GM19239 (cell line): ENCODE measurements around the gene PBX2.
"Not testable (repeated sequence)": the region's sequence is repeated elsewhere in the genome, so short reads cannot be mapped to it uniquely, and the experiment has no call there.

ENCODE experiments used
- DNase-seq: peaks from one replicate; pipeline ENCODE4 v3.0.0; 2011; ENCODE audit warnings: low spot score; ENCODE audit not compliant: insufficient read length
- FAIRE-seq: peaks from 2 replicates; lab custom pipeline; 2011; peaks lifted over from hg19 to GRCh38; lab: Jason Lieb, UNC

The PBX2 gene

GRCh38 chr6:32203426-32204267, 13.6 kb upstream of the PBX2 start:
- DNase-seq (no peak), FAIRE-seq (no peak)

DNA sequence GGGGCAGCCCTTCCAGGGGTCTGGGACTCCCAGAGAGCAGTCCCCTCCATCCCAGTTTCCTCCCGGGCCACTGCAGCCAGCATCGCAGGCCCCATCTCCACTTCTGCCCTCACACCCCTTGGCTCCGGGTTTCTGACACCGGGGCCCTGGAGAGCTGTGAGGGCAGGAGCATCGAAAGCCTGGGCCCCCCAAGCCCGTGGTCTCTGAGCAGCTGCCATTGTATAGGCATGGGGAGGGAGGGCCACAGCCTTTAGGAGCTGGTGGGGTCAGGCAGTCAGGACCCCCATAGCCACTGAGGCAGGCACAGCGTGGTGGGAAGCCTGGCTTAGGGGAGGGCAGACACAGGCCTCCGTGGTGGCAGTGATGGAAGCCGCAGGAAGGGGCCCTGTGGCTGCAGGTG, 12.2 kb upstream of the PBX2 start:
- DNase-seq: no peak
- FAIRE-seq: no peak

DNA sequence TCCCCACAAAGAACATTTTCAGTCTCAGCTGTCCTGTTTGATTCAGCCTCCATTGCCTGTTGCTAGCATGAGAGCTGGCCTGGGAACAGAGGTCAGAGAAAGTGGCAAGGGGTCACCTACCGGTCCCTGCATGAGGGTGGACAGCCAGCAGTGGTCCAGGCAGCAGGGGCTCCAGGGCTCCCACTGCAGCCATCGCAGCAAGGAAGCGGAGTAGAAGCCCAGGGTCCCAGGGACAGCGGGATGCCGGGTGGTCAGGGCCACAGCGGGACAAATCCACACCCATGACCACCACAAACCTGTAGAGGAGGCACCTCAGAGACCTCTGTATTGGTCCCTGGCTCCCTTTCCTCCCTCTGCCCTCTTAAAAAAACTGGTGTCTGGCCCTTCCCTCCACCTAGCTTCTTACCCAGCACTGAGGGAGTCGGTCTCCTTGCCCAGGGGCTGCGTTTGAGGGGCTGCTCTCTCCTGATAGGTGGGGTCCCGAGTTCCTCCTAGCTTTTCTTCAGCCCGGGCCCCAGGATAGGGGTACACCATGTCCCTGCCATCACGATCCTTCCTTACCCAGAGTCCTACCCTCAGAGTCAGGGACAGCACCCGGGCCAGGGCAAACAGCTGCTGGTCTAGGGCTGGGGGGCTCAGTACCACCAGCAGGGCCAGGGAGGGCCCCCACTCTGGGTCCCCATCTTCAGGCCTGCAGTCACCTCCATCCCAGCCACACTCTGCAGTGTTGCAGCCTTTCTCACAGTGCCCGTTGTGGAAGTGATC, 10.9 kb upstream of the PBX2 start:
- FAIRE-seq (no peak), DNase-seq (no peak)

DNA sequence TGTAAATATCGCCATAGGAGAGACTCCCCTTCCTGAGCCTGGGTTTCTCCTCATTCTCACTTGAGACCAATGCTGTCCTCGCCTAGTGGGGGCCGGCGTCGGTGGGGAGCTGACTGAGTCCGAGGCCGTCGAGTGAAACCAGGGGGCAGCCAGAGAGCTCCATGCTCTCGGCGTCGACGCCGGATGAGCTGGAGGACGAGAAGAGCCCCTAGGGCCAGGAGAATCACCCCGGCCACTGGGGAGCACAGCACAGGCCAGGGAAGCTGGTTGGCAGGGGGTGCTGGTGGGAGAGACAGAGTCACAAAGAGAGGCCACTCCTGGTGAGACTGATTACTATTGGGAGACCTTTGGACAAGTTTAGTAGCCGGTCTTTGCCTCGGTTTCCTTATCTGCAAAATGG, 8.9 kb upstream of the PBX2 start:
- no peak for FAIRE-seq
- DNase-seq: no peak

- no peak for FAIRE-seq
Observed at GRCh38 chr6:32198345-32198696, 8.3 kb upstream of the PBX2 start.

GRCh38 chr6:32196682-32197616, 6.9 kb upstream of the PBX2 start:
- no peak for FAIRE-seq
- no peak for DNase-seq

More at GRCh38 chr6:32198345-32198696, 8.3 kb upstream of the PBX2 start:
- DNase-seq: no peak

- peak; percentile 83 for FAIRE-seq
- DNase-seq: peak; percentile 56
Observed at GRCh38 chr6:32195902-32196681, 6.1 kb upstream of the PBX2 start.

DNA sequence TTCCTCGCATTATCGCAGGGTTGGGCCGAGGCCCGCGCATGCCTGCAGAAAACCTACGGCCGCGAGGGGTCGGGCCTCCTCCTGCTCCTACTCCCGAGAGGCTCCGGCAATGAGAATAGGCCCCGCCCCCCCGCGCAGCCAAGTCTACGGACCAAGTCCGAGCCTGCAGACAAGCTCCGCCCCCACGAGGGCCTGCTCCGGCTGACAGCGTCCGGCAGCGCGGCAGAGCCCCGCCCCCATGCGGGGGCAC, 5.6 kb upstream of the PBX2 start:
- FAIRE-seq: peak; percentile 93
- DNase-seq: peak; percentile 81

DNA sequence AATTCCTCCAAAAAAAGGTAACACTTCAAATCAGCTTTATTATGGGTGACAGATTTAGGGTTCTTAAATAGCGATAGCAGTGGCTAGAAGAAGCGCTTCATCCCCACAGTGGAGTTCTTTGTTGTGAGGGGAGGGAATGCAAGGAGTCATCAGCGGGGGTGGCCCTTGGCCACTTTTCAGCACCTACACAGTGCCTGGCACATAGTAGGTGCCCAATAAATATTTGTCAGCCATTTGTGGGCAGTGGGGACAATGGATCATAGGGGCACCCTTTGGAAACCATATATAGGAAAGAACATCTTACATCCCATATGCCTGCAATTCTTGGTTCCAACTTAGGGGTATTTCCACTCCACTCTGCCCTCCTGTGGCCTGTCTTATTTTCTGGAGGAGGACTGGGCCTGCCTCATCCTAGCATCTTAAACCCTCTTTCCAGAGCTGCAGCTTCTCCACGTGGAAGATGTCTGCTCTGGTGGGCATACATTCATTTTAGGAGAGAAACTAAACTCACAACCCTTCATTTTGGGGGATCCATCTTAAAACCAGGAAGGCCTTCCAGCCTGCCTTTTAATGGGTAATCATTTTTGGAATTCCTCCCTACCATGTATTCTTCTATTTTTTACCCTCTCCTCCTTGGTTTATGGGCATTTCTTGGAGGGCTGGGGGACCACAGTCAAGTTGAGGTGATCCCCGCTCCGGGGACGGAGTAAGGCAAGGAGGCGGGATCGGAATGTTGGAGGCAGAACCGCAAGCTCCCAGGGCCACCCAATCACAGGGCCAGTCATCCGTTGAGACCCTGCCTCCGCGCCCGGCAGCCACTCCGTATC, 5.0 kb upstream of the PBX2 start:
- DNase-seq (no peak), FAIRE-seq (peak; percentile 68)

GRCh38 chr6:32194388-32194787, 4.4 kb upstream of the PBX2 start:
- DNase-seq (no peak), FAIRE-seq (no peak)

DNA sequence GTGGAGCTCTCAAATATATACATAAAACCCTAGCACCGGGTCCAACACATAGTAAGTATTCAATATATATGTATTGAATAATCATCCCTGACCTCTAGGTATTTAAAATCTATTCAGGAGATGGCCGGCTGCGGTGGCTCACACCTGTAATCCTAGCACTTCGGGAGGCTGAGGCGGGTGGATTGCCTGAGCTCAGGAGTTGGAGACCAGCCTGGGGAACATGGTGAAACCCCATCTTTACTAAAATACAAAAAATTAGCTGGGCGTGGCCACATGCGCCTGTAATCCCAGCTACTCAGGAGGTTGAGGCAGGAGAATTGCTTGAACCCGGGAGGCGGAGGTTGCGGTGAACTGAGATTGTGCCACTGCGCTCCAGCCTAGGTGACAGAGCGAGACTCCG, 3.1 kb upstream of the PBX2 start:
- FAIRE-seq, DNase-seq: not testable (repeated sequence)

DNA sequence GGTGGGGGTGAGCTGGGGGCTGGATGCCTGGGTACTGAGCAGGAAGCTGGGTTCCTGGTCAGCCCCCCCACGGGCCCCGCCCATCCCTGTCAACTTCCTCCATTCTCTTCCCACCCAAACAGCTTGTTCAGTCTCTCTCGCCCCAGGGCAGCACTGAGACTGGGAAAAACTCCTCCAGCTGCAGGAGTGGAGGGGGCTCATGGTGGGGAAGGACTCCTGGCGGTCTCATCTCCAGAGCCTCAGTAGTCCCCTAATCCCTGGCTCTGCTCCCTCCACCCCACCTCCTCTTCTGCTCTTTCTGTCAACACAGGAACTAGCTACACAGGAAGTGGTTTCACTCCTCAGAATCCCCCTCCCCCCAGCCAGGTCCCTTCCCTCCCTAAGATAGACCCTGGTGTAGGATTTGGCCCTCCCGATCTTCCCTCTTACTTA, 2.6 kb upstream of the PBX2 start, which contains the start of gene GPSM3:
GPSM3 (minus strand) TSS at position 36 of the 432 bp plus-strand sequence. CDS start 130 bp downstream, outside the sequence.
- FAIRE-seq (peak; percentile 97), DNase-seq (no peak)

DNA sequence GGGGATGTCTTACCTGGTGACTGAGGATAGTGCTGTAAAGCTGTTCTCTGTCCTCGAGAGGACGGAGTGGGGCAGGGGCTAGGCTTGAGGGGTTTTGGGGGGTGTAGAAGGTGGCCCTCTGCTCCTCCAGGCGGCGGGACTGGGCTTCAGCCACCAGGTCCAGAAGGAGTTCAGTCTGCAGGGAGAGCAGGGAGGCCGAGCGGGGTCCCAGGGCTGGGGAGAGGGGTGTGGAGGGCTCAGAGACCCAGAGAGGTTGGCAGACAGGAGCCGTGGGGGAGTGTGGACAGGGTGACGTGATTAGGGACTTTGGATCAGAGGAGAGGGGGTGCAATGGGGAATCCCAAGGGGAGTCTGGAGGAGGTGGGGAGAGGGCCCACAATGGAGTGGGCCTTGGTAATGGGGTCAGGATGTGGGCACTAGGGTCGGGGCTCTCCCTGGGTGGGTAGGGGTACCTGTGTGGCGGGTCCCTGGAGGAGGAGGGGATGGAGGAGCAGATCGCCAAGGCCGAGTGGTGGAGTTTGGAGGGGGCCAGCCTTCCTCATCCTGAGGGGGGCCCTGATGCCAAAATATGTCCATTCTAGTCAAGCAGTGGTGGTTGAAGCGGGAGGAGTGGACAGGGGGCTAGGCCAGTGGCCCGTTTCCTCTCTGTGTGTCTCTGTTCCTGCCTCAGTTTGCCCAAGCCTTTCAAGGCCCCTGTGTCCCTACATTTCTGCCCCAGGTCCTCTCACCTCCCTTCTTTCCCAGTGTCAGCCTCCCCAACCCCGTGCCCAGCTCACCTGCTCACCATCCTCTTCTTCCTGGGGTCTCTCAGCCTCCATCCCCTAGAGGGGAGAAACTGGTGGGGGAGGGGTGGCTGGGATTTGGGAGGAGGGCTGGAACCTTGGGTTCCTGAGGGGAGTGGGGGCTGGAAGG, 1.9 kb upstream of the PBX2 start:
- FAIRE-seq (peak; percentile 11), DNase-seq (no peak)

GRCh38 chr6:32190911-32191677, 1.1 kb upstream of the PBX2 start:
- FAIRE-seq: no peak
- DNase-seq: no peak

GRCh38 chr6:32189742-32190053, 304 bp downstream of the PBX2 start:
- no peak for FAIRE-seq
- no peak for DNase-seq

GRCh38 chr6:32189069-32189741, 797 bp downstream of the PBX2 start:
- DNase-seq (no peak), FAIRE-seq (peak; percentile 28)
